CD14-positive monocyte (primary cell): ENCODE measurements around the gene TASOR2. TPM values are rescaled to one million over a fixed set of nuclear protein-coding genes. Genes with fewer than 3 reads are reported as not detected.

Experiments used
- DNase-seq, 3 donors: peaks; one replicate each; pipeline ENCODE4 v3.0.0-alpha.2; 2011 to 2022
- H2AFZ ChIP-seq: 2 replicates; pipeline ENCODE4 v1.6.0; 2012; ENCODE audit warnings: mild to moderate bottlenecking, low read depth, low read length, inconsistent platforms; ENCODE audit not compliant: insufficient read depth, poor library complexity, severe bottlenecking
- H3K27ac ChIP-seq, 2 donors: 1 replicate in 1 of 2; 2 replicates in 1 of 2; pipeline ENCODE4 v1.5.1; 2012 to 2013; ENCODE audit warnings: low read length in 2 of 2, control low read depth in 1 of 2, inconsistent platforms in 1 of 2, low read depth in 1 of 2, mild to moderate bottlenecking in 1 of 2
- H3K27me3 ChIP-seq, 2 donors: one replicate each; pipeline versions ENCODE4 v1.6.0 to v1.6.1; 2011 to 2013; ENCODE audit warnings: low read length in 2 of 2; ENCODE audit not compliant: control insufficient read depth in 2 of 2, insufficient read depth in 2 of 2
- H3K36me3 ChIP-seq, 2 donors: replicated peaks in 1 of 2; 1 replicate in 1 of 2; 2 replicates in 1 of 2; pipeline versions ENCODE4 v1.5.1 to v1.6.1; 2012 to 2013; ENCODE audit warnings: low read length in 2 of 2, control low read depth in 1 of 2, inconsistent platforms in 1 of 2, mild to moderate bottlenecking in 1 of 2; ENCODE audit not compliant: insufficient read depth in 2 of 2, control insufficient read depth in 1 of 2
- H3K4me1 ChIP-seq, 2 donors: 1 replicate in 1 of 2; 2 replicates in 1 of 2; pipeline versions ENCODE4 v1.5.1 to v1.6.1; 2012 to 2013; ENCODE audit warnings: low read length in 2 of 2, control low read depth in 1 of 2, inconsistent platforms in 1 of 2, mild to moderate bottlenecking in 1 of 2, moderate library complexity in 1 of 2; ENCODE audit not compliant: insufficient read depth in 2 of 2, control insufficient read depth in 1 of 2
- H3K4me2 ChIP-seq: replicated peaks from 2 replicates; pipeline ENCODE3; 2012; ENCODE audit warnings: low read length, moderate library complexity, mild to moderate bottlenecking; ENCODE audit not compliant: poor library complexity, severe bottlenecking; ENCODE audit errors: extremely low read depth
- H3K4me3 ChIP-seq, 3 experiments: fragments of 200-600 bp in 1 of 3; sonication (generic) in 1 of 3; replicated peaks in 1 of 3; 1 replicate in 2 of 3; 2 replicates in 1 of 3; pipeline ENCODE4 v1.5.1; 2011 to 2013; ENCODE audit warnings: low read length in 3 of 3, mild to moderate bottlenecking in 3 of 3, control low read depth in 2 of 3, low read depth in 2 of 3, inconsistent platforms in 1 of 3, moderate library complexity in 1 of 3
- H3K79me2 ChIP-seq: 2 replicates; pipeline ENCODE4 v1.6.0; 2012; ENCODE audit warnings: mild to moderate bottlenecking, control low read depth, inconsistent platforms, low read length, moderate library complexity; ENCODE audit not compliant: insufficient read depth
- H3K9ac ChIP-seq: 2 replicates; pipeline ENCODE4 v1.6.0; 2017; ENCODE audit warnings: low read length, mild to moderate bottlenecking; ENCODE audit not compliant: insufficient read depth, poor library complexity, severe bottlenecking
- H3K9me3 ChIP-seq, 2 donors: replicated peaks in 1 of 2; 1 replicate in 1 of 2; 2 replicates in 1 of 2; pipeline versions ENCODE4 v1.5.1 to v1.6.1; 2012 to 2013; ENCODE audit warnings: low read length in 2 of 2, control low read depth in 1 of 2; ENCODE audit not compliant: control insufficient read depth in 1 of 2, insufficient read depth in 1 of 2
- H4K20me1 ChIP-seq: 2 replicates; pipeline ENCODE4 v1.6.0; 2012; ENCODE audit warnings: mild to moderate bottlenecking, low read length, control low read depth, moderate library complexity; ENCODE audit not compliant: insufficient read depth
- H3K27ac Mint-ChIP-seq, 7 donors: one replicate each; pipeline ENCODE4 v1.8.0; 2020; ENCODE audit warnings: mild to moderate bottlenecking in 7 of 7, mixed read lengths in 7 of 7, moderate library complexity in 6 of 7, inconsistent platforms in 2 of 7
- H3K27me3 Mint-ChIP-seq, 3 donors: one replicate each; pipeline ENCODE4 v1.8.0; 2021 to 2022; ENCODE audit warnings: low read depth in 3 of 3, mild to moderate bottlenecking in 3 of 3, mixed read lengths in 3 of 3, moderate library complexity in 3 of 3, inconsistent platforms in 1 of 3
- H3K36me3 Mint-ChIP-seq, 2 donors: one replicate each; pipeline ENCODE4 v1.8.0; 2020; ENCODE audit warnings: mixed read lengths in 2 of 2, inconsistent platforms in 1 of 2, mild to moderate bottlenecking in 1 of 2
- H3K4me1 Mint-ChIP-seq: one replicate; pipeline ENCODE4 v1.8.0; 2020; ENCODE audit warnings: mild to moderate bottlenecking, mixed read lengths
- H3K4me3 Mint-ChIP-seq, 2 donors: one replicate each; pipeline ENCODE4 v1.8.0; 2020; ENCODE audit warnings: mild to moderate bottlenecking in 2 of 2, mixed read lengths in 2 of 2, moderate library complexity in 1 of 2
- H3K9me3 Mint-ChIP-seq, 7 donors: one replicate each; pipeline ENCODE4 v1.8.0; 2020 to 2022; ENCODE audit warnings: mixed read lengths in 7 of 7, mild to moderate bottlenecking in 6 of 7, moderate library complexity in 6 of 7, inconsistent platforms in 2 of 7
- WGBS: methylation state at CpG from one replicate; pipeline ENCODE4 v1.1.5; 2013; ENCODE audit warnings: missing lambda C conversion rate; ENCODE audit not compliant: insufficient coverage; 5-methylcytosine and 5-hydroxymethylcytosine counted together
- intact Hi-C, 2 donors: fragments of 100-400 bp; cut with micrococcal nuclease; formaldehyde crosslinking; loops; one replicate each; pipeline versions ENCODE4 v1.15.0 to v1.15.1; 2023
- polyA plus RNA-seq, 3 donors: library from polyadenylated mRNA; depleted of rRNA in 1 of 3; unstranded in 2 of 3; stranded (reverse) in 1 of 3; fragments of 300-500 nt in 2 of 3; fragments of >200 nt in 1 of 3; fragmentation: Illumina TruSeq in 2 of 3; gene quantifications; 1 replicate in 2 of 3; 2 replicates in 1 of 3; pipeline ENCODE4 v1.2.3, GENCODE V29; 2012 to 2021
- TF ChIP-seq, protein P1 (sequence below): fragments of 200-600 bp; IDR thresholded peaks from one replicate; pipeline ENCODE4 v1.8.0; 2022; ENCODE audit warnings: antibody characterized with exemption, mild to moderate bottlenecking

TASOR2 gene
- polyA plus RNA-seq, 3 donors = 3.2 to 12.3 (median 9.5) TPM

DNA sequence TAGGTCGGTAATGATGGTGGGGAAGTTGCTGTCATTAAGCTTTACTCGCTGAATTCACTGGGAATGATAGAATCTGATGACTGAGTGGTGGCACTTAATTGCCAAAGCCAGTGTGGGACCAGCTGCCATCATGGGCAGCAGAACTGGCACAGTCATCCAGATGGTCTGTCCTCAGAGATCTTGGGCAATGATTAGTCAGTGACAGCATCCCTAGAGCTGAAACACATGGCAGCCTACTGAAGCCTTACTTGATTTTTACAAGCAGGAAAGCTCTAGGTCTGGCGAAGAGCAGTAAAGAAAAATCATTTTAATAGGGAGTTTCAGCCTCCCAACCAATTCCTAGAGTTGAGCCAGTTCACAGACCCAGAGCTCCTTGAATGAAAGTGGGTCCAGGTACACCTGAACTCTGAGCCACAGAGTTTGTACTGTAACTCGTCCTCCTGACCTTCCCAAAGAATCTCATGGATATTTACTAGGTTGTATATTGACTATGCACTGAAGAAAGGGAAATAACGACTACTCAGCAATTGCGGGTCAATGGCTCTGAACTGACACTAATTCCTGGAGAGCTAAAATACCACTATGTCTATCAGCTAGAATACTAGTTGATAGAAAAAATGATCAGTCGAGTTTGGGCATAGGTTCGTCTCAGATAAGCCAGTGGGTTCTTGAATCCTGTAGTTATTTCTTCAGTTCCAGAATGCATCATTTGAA, 13.8 kb upstream of the TASOR2 start:
- H3K4me1 Mint-ChIP-seq = peaks cover 10% of the 10 kb centered on the region
- H3K27ac ChIP-seq = no peak overlapping the region
- no peak overlapping the region for H3K4me3 ChIP-seq
- H3K4me1 ChIP-seq = peaks cover 8 to 16% of the 10 kb centered on the region in 2 donors
- H3K27me3 ChIP-seq = no peaks in the 10 kb centered on the region
- no peaks in the 10 kb centered on the region for H3K36me3 Mint-ChIP-seq
- H3K27me3 Mint-ChIP-seq = no peaks in the 10 kb centered on the region
- H3K9me3 ChIP-seq = peaks cover 6 to 7% of the 10 kb centered on the region in 2 donors
- H3K4me2 ChIP-seq = no peak overlapping the region
- H3K36me3 ChIP-seq = no peaks in the 10 kb centered on the region
- TF ChIP-seq, protein P1, sequence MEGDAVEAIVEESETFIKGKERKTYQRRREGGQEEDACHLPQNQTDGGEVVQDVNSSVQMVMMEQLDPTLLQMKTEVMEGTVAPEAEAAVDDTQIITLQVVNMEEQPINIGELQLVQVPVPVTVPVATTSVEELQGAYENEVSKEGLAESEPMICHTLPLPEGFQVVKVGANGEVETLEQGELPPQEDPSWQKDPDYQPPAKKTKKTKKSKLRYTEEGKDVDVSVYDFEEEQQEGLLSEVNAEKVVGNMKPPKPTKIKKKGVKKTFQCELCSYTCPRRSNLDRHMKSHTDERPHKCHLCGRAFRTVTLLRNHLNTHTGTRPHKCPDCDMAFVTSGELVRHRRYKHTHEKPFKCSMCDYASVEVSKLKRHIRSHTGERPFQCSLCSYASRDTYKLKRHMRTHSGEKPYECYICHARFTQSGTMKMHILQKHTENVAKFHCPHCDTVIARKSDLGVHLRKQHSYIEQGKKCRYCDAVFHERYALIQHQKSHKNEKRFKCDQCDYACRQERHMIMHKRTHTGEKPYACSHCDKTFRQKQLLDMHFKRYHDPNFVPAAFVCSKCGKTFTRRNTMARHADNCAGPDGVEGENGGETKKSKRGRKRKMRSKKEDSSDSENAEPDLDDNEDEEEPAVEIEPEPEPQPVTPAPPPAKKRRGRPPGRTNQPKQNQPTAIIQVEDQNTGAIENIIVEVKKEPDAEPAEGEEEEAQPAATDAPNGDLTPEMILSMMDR = no peak
- no peak overlapping the region for H2AFZ ChIP-seq
- H3K9me3 Mint-ChIP-seq = peaks cover 2 to 16% (median 13%) of the 10 kb centered on the region in 7 donors
- WGBS = 100% methylated on average over 1 of the region's 8 CpGs
- H3K79me2 ChIP-seq = peaks cover 4% of the 10 kb centered on the region
- H4K20me1 ChIP-seq = no peaks in the 10 kb centered on the region
- peak overlapping the region in 1 of 7 donors; percentile 23 for H3K27ac Mint-ChIP-seq
- no peak overlapping the region for H3K9ac ChIP-seq
- DNase-seq = no peak
- no peak overlapping the region for H3K4me3 Mint-ChIP-seq
- intact Hi-C loops = no loop called here

DNA sequence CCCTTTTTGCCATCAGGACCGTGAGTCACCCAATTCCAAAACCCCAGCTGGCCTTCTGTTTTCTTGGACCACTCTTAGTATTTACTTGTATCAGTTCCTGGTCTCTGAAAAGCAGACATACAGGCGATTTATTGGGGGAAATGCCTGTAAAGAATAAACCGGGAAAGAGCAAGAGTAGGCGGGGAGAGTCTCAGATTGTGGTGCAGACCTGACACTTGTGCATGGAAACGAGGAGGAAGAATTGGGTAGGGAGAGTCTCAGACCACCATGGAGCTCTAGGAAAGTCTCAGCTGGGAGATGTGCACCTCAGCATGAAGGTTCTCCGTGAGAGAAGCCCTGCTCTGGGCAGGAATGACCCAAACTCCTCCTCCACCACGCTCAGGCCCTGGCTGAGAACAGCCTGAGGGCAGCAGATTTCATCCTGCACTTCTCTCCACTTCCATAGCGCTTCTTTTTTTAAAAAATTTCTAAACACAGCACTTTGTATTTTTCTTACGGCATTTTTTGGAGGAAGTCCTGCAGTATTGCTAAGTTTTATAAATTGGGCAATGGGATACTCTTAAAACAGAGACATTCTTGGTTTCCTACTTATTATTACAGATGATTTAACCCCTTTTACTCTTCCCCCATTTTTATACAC, 6.1 kb upstream of the TASOR2 start:
- Mint-ChIP-seq H3K36me3 (no peaks in the 10 kb centered on the region), H3K4me1 (peaks cover 11% of the 10 kb centered on the region), H3K27me3 (peaks cover 3 to 4% (median 3%) of the 10 kb centered on the region in 3 donors), H3K4me3 (no peak overlapping the region), H3K27ac (peak overlapping the region in 1 of 7 donors; percentile 20), H3K9me3 (peaks cover 0 to 13% (median 10%) of the 10 kb centered on the region in 7 donors)
- no peak overlapping the region for H3K9ac ChIP-seq
- no peak overlapping the region for H3K4me2 ChIP-seq
- H3K4me3 ChIP-seq = no peak overlapping the region
- TF ChIP-seq, protein P1 = no peak
- H3K9me3 ChIP-seq = peaks cover 6 to 7% of the 10 kb centered on the region in 2 donors
- no peaks in the 10 kb centered on the region for H4K20me1 ChIP-seq
- no peaks in the 10 kb centered on the region for H3K4me1 ChIP-seq
- H3K27ac ChIP-seq = no peak overlapping the region
- no peaks in the 10 kb centered on the region for H3K79me2 ChIP-seq
- H2AFZ ChIP-seq = no peak overlapping the region
- intact Hi-C loops = no loop called here
- 88% methylated on average over 6 of the region's 9 CpGs for WGBS
- DNase-seq = no peak
- no peaks in the 10 kb centered on the region for H3K27me3 ChIP-seq
- no peaks in the 10 kb centered on the region for H3K36me3 ChIP-seq
